Dedifferentiated amniotic fluid mesenchymal stem cell (primary cell): ENCODE measurements around the gene TTC34.

ENCODE experiments used
- DNase-seq: peaks from one replicate; pipeline ENCODE4 v3.0.0-alpha.2; 2016; ENCODE audit errors: extremely low spot score

TTC34 gene

DNA sequence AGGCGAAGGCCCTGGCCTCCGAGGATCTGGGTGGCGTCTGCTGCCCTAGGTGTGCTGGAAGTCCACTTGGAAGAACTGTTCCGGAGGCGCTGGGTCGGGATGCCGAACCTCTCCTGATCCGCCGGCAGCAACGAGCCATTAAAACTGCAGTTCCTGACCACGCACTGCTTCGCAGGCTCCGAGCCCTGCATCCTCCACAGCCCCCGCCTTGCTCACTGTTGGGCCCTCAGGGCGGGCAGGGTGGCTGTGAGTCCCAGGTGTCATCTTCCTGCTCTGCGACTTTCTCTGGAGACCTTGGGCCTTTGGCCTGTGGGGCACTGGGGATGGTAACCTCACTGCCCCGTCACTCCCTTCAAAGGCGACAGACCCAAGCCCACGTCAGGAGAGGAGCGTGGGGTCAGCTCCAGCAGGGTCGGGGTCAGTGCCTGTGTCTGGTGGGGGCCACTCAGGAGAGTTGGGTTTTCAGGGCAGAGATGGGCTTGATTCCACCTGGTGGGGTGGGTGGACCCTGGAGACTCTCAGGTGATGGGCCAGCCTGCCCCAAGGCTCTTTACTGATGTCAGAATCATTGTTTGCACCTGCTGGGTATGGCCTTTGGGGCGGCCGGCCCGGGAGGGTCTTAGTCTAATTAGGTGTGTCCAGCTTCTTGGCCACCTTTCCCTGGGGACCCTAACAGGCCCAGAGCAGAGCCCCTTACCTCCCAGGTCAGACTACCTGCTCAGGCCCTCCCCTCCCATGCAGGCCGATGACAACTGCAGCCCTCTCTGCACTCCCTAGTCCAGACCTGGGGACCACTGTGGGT is 211.9 kb downstream of the TTC34 start:
- DNase-seq, result no peak

DNA sequence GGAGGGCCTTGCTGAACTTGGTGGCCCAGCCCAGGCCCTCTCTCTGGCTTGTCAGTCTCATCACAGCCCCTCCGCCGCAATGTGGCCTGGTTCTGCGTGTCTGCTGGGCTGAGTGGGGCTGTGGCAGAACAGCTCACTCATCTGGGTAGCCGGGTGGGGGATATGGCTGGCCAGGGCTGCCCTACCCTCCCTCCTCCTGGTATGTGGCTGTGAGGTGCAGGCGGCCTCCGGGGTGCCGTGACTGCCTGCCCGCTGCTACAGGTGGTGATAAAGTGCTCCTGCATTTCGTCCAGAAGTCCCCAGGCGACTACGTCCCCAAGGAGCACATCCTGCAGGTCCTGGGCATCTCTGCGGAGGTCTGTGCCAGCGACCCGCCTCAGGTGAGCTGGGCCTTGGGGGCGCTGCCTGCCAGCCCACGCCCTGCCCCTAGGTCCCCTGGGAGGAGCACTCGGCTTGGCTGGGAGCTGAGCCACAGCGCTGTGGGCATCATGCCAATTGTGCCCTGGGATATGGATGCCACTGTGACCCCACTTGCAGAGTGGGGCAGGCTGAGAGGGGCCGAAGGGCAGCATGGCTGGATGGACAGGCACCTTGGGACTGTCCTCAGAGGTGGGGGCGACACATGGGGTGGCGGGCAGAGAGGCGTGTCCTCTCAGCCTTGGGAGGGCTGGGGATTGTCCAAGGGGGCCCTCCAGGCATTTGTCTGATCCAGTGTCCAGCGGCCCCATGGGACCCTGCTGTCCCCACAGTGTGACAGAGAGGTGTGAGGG is 212.6 kb downstream of the TTC34 start:
- DNase-seq, result no peak

DNA sequence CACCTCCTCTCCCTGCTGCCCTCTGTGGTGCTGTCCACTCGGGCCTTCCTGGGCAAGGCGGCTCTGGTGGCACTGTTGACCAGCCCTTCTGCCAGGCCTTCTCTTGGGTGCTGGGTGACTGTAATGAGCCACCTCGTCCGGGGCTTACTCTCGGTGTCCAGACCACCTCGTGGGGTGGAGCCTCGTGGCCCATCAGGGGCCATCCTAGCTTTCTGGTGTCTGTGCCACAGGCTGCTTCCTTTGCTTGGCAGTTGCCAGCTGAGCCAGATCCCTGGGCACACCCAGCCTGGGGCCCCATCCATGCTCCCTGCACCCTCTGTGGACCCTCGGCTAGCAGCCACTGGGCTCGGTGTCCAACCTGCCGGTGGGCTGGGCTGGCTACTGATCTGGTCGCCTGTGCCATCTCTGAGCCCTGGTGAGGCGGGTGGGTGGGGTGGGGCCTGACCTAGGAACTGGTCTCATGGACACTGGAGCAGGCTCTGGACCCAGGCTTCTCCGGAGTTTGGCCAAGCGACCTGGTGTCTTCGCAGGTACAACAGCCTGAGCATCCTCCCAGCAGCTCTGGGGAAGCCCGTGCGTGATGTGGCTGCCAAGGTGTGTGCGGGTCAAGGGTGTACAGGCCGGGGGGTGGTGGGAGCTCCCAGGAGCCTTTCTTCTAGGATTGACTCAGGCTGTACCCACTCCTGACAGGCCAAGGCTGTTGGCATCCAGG is 213.5 kb downstream of the TTC34 start:
- no peak for DNase-seq

DNA sequence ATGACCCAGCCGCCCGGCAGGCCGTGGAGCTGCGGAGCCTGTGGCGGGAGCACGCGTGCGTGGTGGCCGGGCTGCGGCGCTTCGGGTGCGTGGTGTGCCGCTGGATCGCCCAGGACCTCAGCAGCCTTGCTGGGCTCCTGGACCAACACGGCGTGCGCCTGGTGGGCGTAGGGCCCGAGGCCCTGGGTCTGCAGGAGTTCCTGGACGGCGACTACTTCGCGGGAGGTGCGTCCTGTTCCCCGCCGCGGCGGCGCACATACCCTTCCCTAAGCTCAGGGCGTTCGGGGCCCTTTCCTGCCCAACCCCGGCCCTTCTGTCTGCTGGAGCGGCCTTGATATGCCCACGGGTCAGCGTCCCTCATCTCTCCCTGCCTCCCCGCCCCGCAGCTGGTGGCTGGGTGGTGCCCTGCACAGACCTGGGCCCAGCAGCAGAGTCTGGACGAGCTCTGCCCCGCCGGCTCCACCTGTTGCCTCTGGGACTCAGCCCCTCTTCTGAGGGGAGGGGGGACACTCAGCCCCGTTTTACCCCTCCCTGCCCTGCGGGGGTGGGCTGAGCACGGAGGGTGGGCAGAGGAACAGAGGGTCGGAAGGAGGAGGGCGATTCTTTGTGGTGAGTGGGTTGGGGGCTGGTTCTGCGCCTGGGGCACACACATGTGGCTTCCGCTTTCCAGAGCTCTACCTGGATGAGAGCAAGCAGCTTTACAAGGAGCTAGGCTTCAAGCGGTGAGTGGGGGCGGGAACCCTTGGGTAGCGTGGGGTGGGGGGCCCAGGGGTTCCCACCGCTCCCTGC is 214.2 kb downstream of the TTC34 start:
- DNase-seq, result no peak

DNA sequence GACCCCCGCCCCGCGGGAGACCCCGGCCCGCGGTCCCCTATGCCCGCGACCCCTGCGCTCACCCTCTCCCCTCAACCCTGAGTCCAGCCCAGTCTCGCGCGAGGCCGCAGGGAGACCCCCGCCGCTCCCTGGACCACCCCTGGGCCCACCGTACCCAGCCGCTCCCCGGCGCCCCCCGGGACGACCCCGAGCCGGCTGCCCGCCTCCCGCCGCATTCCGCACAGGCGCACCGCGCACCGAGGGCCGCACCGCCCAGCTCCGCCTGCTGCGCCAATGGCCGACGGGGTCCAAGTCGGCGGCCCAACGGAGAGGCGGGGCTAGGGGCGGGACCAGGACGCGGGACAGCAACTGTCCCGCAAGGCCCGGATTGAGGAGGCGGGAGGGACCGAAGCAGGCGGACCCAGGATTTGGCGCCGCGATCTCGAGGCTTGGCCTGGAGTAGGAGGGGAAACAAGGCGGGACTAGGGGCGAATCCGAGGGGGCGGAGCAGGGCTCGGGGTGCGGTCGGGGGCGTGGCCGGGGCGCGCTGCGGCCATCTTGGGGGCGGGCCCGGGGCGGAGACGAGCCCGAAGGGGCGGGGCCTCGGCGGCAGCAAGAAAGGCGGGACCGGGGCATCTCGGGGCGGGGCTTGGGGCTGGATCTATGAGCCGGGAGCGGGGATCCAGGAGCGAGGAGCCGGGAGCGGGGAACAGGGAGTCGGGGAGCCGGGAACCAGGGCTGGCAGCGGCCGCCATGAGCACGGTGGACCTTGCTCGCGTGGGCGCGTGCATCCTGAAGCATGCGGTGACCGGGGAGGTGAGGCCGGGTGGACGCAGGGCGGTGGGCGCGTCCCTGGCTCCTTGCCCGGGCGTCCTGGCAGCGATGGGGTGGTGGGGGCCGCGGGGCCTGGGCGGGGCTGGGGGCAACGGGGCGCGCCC is 215.1 kb downstream of the TTC34 start, which contains the start of gene PRXL2B:
TSS of gene PRXL2B (plus strand) at position 624 of the 917 bp plus-strand sequence. CDS start at position 733, 109 bp downstream.
- peak; percentile 99 for DNase-seq
